ENCODE results near the gene CALD1.

Gene CALD1

GRCh38 chr7:134907000-134907399, 127.6 kb downstream of the CALD1 start:
- no peak for TF ChIP-seq CTCF (IDR thresholded peaks at IDR 0.05; ENCODE audit: low read depth, low read length)
- H3K27me3 ChIP-seq, result no peaks in the 10 kb centered on the region
- H3K36me3 ChIP-seq, result peaks cover 2% of the 10 kb centered on the region; the same call in 1 of the 2 replicates
- no peak overlapping the region for H3K4me3 ChIP-seq (ENCODE audit: low read depth, low read length)
- H3K9me3 ChIP-seq, result no peaks in the 10 kb centered on the region
- H3K4me1 ChIP-seq, result no peaks in the 10 kb centered on the region; the same call in 1 of the 2 replicates
- no peak for DNase-seq

- Histone ChIP-seq H3K9me3 (no peaks in the 10 kb centered on the region), H3K27me3 (no peaks in the 10 kb centered on the region), H3K36me3 (peaks cover 2% of the 10 kb centered on the region; the same call in 1 of the 2 replicates), H3K4me1 (no peaks in the 10 kb centered on the region; the same call in 1 of the 2 replicates), H3K4me3 (ENCODE audit: low read depth, low read length) (no peak overlapping the region)
- DNase-seq, result no peak
- no peak for TF ChIP-seq CTCF (IDR thresholded peaks at IDR 0.05; ENCODE audit: low read depth, low read length)
These were observed 128.2 kb downstream of the CALD1 start for GRCh38 chr7:134907639-134908038.

GRCh38 chr7:134908289-134908688, 128.9 kb downstream of the CALD1 start:
- no peaks in the 10 kb centered on the region for H3K27me3 ChIP-seq
- H3K36me3 ChIP-seq, result no peaks in the 10 kb centered on the region; the same call in 1 of the 2 replicates
- H3K4me3 ChIP-seq (ENCODE audit: low read depth, low read length), result no peak overlapping the region
- DNase-seq, result no peak
- H3K4me1 ChIP-seq, result no peaks in the 10 kb centered on the region
- no peaks in the 10 kb centered on the region for H3K9me3 ChIP-seq
- no peak for TF ChIP-seq CTCF (IDR thresholded peaks at IDR 0.05; ENCODE audit: low read depth, low read length)

GRCh38 chr7:134910214-134910890, 130.9 kb downstream of the CALD1 start:
- Histone ChIP-seq H3K4me1 (no peaks in the 10 kb centered on the region), H3K4me3 (ENCODE audit: low read depth, low read length) (no peak overlapping the region), H3K9me3 (no peaks in the 10 kb centered on the region), H3K36me3 (peaks cover 3% of the 10 kb centered on the region; the same call in 1 of the 2 replicates), H3K27me3 (no peaks in the 10 kb centered on the region)
- TF ChIP-seq CTCF (IDR thresholded peaks at IDR 0.05; ENCODE audit: low read depth, low read length), result no peak
- DNase-seq, result no peak

DNA sequence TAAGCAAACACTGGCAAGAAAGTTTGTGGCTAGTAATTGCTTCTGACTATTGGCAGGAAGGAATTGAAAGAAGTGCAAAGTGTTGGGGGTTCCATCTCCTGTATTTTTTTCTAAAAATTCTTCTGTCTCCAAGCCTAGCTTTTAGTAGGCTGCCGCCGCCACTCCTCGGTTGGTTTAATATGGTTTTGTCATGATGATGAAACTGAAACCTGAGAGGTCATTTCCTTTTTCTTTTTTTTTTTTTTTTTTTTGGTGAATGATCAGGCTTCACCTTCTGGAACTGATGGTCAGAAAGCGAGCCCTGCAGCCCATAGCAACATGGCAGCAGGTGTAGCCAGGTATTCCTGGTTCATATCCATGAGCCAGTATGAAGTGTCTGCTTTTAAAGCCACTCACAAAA, 131.5 kb downstream of the CALD1 start:
- no peak for TF ChIP-seq CTCF (IDR thresholded peaks at IDR 0.05; ENCODE audit: low read depth, low read length)
- Histone ChIP-seq H3K9me3 (no peaks in the 10 kb centered on the region), H3K4me1 (no peaks in the 10 kb centered on the region), H3K36me3 (peaks cover 3% of the 10 kb centered on the region; the same call in 1 of the 2 replicates), H3K27me3 (no peaks in the 10 kb centered on the region), H3K4me3 (ENCODE audit: low read depth, low read length) (no peak overlapping the region)
- no peak for DNase-seq

DNA sequence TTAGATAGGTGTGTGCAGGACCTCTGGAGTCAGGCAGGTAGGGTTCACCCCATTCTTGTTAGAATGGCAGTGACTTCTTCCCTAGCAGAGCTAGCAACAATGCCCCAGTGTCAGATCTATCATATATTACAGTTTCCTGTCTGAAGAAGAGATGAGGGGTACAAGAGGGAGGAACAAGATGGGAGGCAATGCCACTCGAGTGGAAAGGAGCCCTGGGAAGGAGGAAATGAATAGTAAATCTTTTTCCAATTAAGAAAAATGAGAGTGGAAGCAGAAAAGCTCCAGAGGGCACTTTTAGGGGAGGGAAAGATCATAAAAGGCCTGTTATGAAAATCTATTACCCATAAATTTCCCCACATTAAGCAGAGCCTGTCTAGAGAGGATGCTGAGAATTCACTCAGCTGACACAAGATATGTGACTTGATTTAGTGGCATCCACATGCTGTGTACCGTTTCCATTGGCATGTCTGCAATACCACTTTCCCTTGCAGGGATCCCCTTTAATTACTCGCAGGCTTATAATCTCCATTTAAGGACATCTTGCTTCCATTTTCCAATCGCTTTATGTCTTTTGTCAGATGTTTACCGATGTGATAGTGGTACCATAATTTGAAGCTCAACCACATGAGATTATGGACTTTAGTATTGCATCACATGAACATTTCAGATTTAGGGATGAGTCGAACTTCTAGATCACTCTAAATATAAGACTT, 136.9 kb downstream of the CALD1 start:
- DNase-seq, result no peak
- no peaks in the 10 kb centered on the region for H3K4me1 ChIP-seq
- no peaks in the 10 kb centered on the region for H3K9me3 ChIP-seq
- peaks cover 3% of the 10 kb centered on the region; the same call in 1 of the 2 replicates for H3K36me3 ChIP-seq
- no peak overlapping the region for H3K4me3 ChIP-seq (ENCODE audit: low read depth, low read length)
- H3K27me3 ChIP-seq, result no peaks in the 10 kb centered on the region
- TF ChIP-seq CTCF (IDR thresholded peaks at IDR 0.05; ENCODE audit: low read depth, low read length), result no peak

Data from BE2C (cell line).